Neural cell (in vitro differentiated cells): ENCODE data around the gene SUGCT.

Experiments
- EZH2 ChIP-seq: fragments of 200-600, 300-800 bp; shearing (Covaris generic), sonication (generic); IDR thresholded peaks from 2 replicates; pipeline ENCODE4 v1.6.1; 2014; ENCODE audit warnings: antibody characterized with exemption, low read length, borderline replicate concordance, mild to moderate bottlenecking; ENCODE audit not compliant: insufficient read depth, poor library complexity, severe bottlenecking
- TF ChIP-seq, protein P1 (sequence below): fragments of 450-650 bp; IDR thresholded peaks from 2 replicates; pipeline ENCODE4 v1.5.1; 2014; ENCODE audit warnings: antibody characterized with exemption, mild to moderate bottlenecking, moderate library complexity; ENCODE audit not compliant: poor library complexity, severe bottlenecking

DNA sequence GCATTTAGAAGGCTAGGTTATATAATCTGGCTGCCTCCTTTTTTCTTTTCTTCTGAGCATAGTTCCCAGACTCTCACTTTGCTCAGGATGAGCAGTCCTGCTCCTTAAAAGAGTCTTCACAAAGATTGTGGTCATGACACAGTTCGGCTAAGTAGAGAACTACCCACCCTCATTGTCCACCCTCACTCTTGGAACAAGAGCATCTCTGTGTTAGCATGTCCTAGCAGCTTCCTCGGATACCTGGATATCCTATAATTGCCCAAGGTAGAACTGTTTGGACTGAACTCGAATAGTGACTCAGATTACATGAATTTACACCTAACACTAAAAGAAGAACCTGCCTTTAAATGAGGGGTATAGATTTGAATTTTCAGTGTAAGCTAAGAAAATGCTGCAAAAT, 572.0 kb downstream of the SUGCT start:
- TF ChIP-seq, protein P1, sequence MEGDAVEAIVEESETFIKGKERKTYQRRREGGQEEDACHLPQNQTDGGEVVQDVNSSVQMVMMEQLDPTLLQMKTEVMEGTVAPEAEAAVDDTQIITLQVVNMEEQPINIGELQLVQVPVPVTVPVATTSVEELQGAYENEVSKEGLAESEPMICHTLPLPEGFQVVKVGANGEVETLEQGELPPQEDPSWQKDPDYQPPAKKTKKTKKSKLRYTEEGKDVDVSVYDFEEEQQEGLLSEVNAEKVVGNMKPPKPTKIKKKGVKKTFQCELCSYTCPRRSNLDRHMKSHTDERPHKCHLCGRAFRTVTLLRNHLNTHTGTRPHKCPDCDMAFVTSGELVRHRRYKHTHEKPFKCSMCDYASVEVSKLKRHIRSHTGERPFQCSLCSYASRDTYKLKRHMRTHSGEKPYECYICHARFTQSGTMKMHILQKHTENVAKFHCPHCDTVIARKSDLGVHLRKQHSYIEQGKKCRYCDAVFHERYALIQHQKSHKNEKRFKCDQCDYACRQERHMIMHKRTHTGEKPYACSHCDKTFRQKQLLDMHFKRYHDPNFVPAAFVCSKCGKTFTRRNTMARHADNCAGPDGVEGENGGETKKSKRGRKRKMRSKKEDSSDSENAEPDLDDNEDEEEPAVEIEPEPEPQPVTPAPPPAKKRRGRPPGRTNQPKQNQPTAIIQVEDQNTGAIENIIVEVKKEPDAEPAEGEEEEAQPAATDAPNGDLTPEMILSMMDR, result no peak
- TF ChIP-seq EZH2, result no peak
